SK-N-SH (cell line): Measurements from ENCODE around the gene RAB11FIP5. TPM values are rescaled to one million over a fixed set of nuclear protein-coding genes. Genes with fewer than 3 reads are reported as not detected.

Experiments
- CTCF ChIA-PET: fragments of 300-600, 350-600 bp; formaldehyde crosslinking; extraction: SDS; loops from one replicate; lab custom pipeline; 2021; lab: Yijun Ruan, JAX
- POLR2A ChIA-PET: fragments of 350-600 bp; sonication (Branson Sonifier 250); formaldehyde crosslinking; extraction: SDS; loops from one replicate; lab custom pipeline; 2020; ENCODE audit warnings: antibody characterized with exemption, inconsistent platforms; lab: Yijun Ruan, JAX
- DNase-seq: peaks from one replicate; pipeline ENCODE4 v3.0.0; 2012
- H2AFZ ChIP-seq: fragments of 200-600 bp; sonication (generic); 2 replicates; pipeline ENCODE4 v1.8.1; 2016; ENCODE audit warnings: antibody characterized with exemption, mild to moderate bottlenecking, low read depth
- H3F3A ChIP-seq: fragments of 200-600 bp; sonication (generic); replicated peaks from 2 replicates; pipeline ENCODE3; 2016; ENCODE audit warnings: antibody characterized with exemption, mild to moderate bottlenecking; ENCODE audit not compliant: insufficient read depth
- H3K27ac ChIP-seq, 2 experiments: fragments of 200-500 bp in 1 of 2; fragments of 200-600 bp in 1 of 2; sonication (Bioruptor generic) in 1 of 2; sonication (generic), shearing (Covaris generic) in 1 of 2; 2 replicates each; pipeline versions ENCODE4 v1.5.1 to v1.6.1; 2014 to 2016; ENCODE audit warnings: low read depth in 2 of 2, inconsistent platforms in 1 of 2, low read length in 1 of 2, mild to moderate bottlenecking in 1 of 2, mixed read lengths in 1 of 2
- H3K27me3 ChIP-seq: fragments of 200-600 bp; sonication (generic), shearing (Covaris generic); 2 replicates; pipeline ENCODE4 v1.6.1; 2016; ENCODE audit warnings: mixed run types; ENCODE audit not compliant: insufficient read depth
- H3K36me3 ChIP-seq, 2 experiments: fragments of 200-500 bp in 1 of 2; fragments of 200-600 bp in 1 of 2; sonication (Bioruptor generic) in 1 of 2; sonication (generic) in 1 of 2; replicated peaks in 1 of 2; 2 replicates each; pipeline versions ENCODE3 to v1.5.1; 2014 to 2016; ENCODE audit warnings: low read length in 1 of 2, mild to moderate bottlenecking in 1 of 2; ENCODE audit not compliant: insufficient read depth in 2 of 2, control insufficient read depth in 1 of 2
- H3K4me1 ChIP-seq, 2 experiments: fragments of 200-500 bp in 1 of 2; fragments of 200-600 bp in 1 of 2; sonication (Bioruptor generic) in 1 of 2; sonication (generic), shearing (Covaris generic) in 1 of 2; 2 replicates each; pipeline versions ENCODE4 v1.5.1 to v1.6.1; 2014 to 2016; ENCODE audit warnings: low read depth in 1 of 2, low read length in 1 of 2, mixed run types in 1 of 2; ENCODE audit not compliant: insufficient read depth in 2 of 2, control insufficient read depth in 1 of 2
- H3K4me2 ChIP-seq: fragments of 200-600 bp; sonication (generic), shearing (Covaris generic); 2 replicates; pipeline ENCODE4 v1.6.1; 2017; ENCODE audit warnings: mixed run types
- H3K4me3 ChIP-seq, 2 experiments: fragments of 200-500 bp in 1 of 2; fragments of 200-600 bp in 1 of 2; sonication (Bioruptor generic) in 1 of 2; sonication (generic), shearing (Covaris generic) in 1 of 2; 2 replicates each; pipeline versions ENCODE4 v1.5.1 to v1.8.1; 2014 to 2016; ENCODE audit warnings: low read depth in 2 of 2, inconsistent platforms in 1 of 2, low read length in 1 of 2, mild to moderate bottlenecking in 1 of 2, mixed read lengths in 1 of 2, moderate library complexity in 1 of 2
- H3K79me2 ChIP-seq: fragments of 200-600 bp; sonication (generic); 2 replicates; pipeline ENCODE4 v1.8.1; 2017; ENCODE audit warnings: mild to moderate bottlenecking; ENCODE audit not compliant: insufficient read depth
- H3K9ac ChIP-seq: fragments of 200-600 bp; sonication (generic); 2 replicates; pipeline ENCODE4 v1.6.1; 2017; ENCODE audit warnings: mixed run types
- H3K9me2 ChIP-seq: fragments of 200-600 bp; sonication (generic); 2 replicates; pipeline ENCODE4 v1.6.1; 2017; ENCODE audit warnings: mixed run types
- H3K9me3 ChIP-seq: fragments of 200-600 bp; sonication (generic); 2 replicates; pipeline ENCODE4 v1.6.1; 2017; ENCODE audit warnings: mixed run types, mild to moderate bottlenecking, moderate library complexity
- H4K20me1 ChIP-seq: fragments of 200-600 bp; sonication (generic); 2 replicates; pipeline ENCODE4 v1.6.1; 2017; ENCODE audit warnings: mild to moderate bottlenecking, mixed run types; ENCODE audit not compliant: insufficient read depth
- CHD2 ChIP-seq: fragments of 150-350 bp; IDR thresholded peaks from 2 replicates; pipeline ENCODE4 v1.6.1; 2018; ENCODE audit warnings: low read length; ENCODE audit not compliant: partially characterized antibody
- ELF1 ChIP-seq: IDR thresholded peaks from 2 replicates; pipeline ENCODE4 v1.4.0; 2012
- EZH2phosphoT487 ChIP-seq: fragments of 200-600 bp; sonication (generic); IDR thresholded peaks from 2 replicates; pipeline ENCODE4 v1.6.1; 2017; ENCODE audit warnings: low read depth, mixed run types, mild to moderate bottlenecking, antibody characterized with exemption, moderate library complexity, borderline replicate concordance
- MAX ChIP-seq: IDR thresholded peaks from 2 replicates; pipeline ENCODE4 v1.4.0; 2012; ENCODE audit warnings: low read depth
- POLR2AphosphoS5 ChIP-seq: IDR thresholded peaks from 2 replicates; pipeline ENCODE4 v1.6.1; 2012; ENCODE audit warnings: low read depth, low read length
- RAD21 ChIP-seq: IDR thresholded peaks from 2 replicates; pipeline ENCODE4 v1.6.1; 2012; ENCODE audit warnings: mild to moderate bottlenecking, low read length
- RCOR1 ChIP-seq: fragments of 150-350 bp; IDR thresholded peaks from 2 replicates; pipeline ENCODE4 v1.6.1; 2017; ENCODE audit warnings: antibody characterized with exemption, low read length
- REST ChIP-seq: IDR thresholded peaks from 2 replicates; pipeline ENCODE4 v1.6.1; 2012; ENCODE audit warnings: mild to moderate bottlenecking, low read depth, low read length, moderate library complexity
- RFX5 ChIP-seq: IDR thresholded peaks from 2 replicates; pipeline ENCODE4 v1.6.1; 2012; ENCODE audit warnings: mild to moderate bottlenecking, improper control_type of control experiment, low read length
- RXRA ChIP-seq: IDR thresholded peaks from 2 replicates; pipeline ENCODE4 v1.4.0; 2012; ENCODE audit warnings: low read depth, mild to moderate bottlenecking, borderline replicate concordance
- SMC3 ChIP-seq: IDR thresholded peaks from 2 replicates; pipeline ENCODE4 v1.6.1; 2012; ENCODE audit warnings: low read depth, low read length, improper control_type of control experiment
- TAF1 ChIP-seq: IDR thresholded peaks from 2 replicates; pipeline ENCODE4 v1.6.1; 2012; ENCODE audit warnings: low read depth, mild to moderate bottlenecking, low read length, moderate library complexity, borderline replicate concordance
- TEAD4 ChIP-seq: IDR thresholded peaks from 2 replicates; pipeline ENCODE4 v1.4.0; 2012; ENCODE audit warnings: mild to moderate bottlenecking, borderline replicate concordance; ENCODE audit not compliant: insufficient read depth
- YY1 ChIP-seq: IDR thresholded peaks from 2 replicates; pipeline ENCODE4 v1.4.0; 2012; ENCODE audit warnings: low read depth, mild to moderate bottlenecking
- WGBS: methylation state at CpG from one replicate; pipeline ENCODE4 v1.1.6; 2017; ENCODE audit warnings: low lambda C conversion rate; 5-methylcytosine and 5-hydroxymethylcytosine counted together
- polyA plus RNA-seq, 3 experiments: library from polyadenylated mRNA; depleted of rRNA; stranded (reverse); fragments of >200 nt; gene quantifications; 2 replicates each; pipeline ENCODE4 v1.2.3, GENCODE V29; 2012
- TF ChIP-seq, protein P1 (sequence below): fragments of 150-350 bp; IDR thresholded peaks from 2 replicates; pipeline ENCODE4 v1.6.1; 2016; ENCODE audit warnings: mild to moderate bottlenecking, low read depth, low read length
- TF ChIP-seq, protein P2 (sequence below): IDR thresholded peaks from 2 replicates; pipeline ENCODE4 v1.4.0; 2012; ENCODE audit warnings: low read depth, borderline replicate concordance

The RAB11FIP5 gene
- polyA plus RNA-seq, 1 of the 3 experiments (the other 2 are of a cell fraction) = 17.1 TPM

DNA sequence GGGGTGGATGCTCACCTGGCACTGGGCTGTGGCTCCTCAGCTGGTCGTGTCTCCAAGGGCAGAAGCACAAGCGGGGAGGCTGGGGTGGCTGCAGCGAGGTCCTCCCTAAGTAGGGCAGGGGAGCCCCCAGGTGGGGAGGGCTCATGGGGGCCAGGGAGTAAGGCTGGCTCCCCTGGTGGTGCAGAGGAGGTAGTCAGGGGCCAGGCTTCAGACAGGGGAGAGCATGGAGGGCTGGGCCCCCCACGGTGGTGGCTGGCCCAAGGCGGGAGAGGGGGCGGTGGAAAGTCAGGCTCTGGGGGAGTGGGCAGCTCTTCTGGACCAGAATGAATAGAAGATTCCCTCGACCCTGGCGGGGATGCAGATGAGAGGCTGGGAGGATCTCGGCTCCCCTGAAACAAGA lies 33.1 kb downstream of the RAB11FIP5 start:
- POLR2A ChIA-PET = no interaction called here

More for the DNA sequence above, 33.1 kb downstream of the RAB11FIP5 start:
- peaks cover 47% of the 10 kb centered on the region for H4K20me1 ChIP-seq
- H3K27ac ChIP-seq = no peak overlapping the region
- WGBS = 83% methylated on average over 7 of the region's 9 CpGs
- CTCF ChIA-PET = interaction anchor here (0.9 to 21.6 kb wide), 6 partner anchors 9 to 192 kb away, joined by 3 to 267 read pairs (median 4); partner anchors contain the start of gene SPR
- H2AFZ ChIP-seq = no peak overlapping the region
- H3K9me3 ChIP-seq = no peaks in the 10 kb centered on the region
- no peaks in the 10 kb centered on the region for H3K9me2 ChIP-seq
- H3K9ac ChIP-seq = no peak overlapping the region
- no peak overlapping the region for H3K4me3 ChIP-seq
- TF ChIP-seq ELF1 = no peak
- TF ChIP-seq CHD2 = no peak
- no peak for TF ChIP-seq MAX
- TF ChIP-seq RXRA = no peak
- TF ChIP-seq RCOR1 = no peak
- TF ChIP-seq, protein P1, sequence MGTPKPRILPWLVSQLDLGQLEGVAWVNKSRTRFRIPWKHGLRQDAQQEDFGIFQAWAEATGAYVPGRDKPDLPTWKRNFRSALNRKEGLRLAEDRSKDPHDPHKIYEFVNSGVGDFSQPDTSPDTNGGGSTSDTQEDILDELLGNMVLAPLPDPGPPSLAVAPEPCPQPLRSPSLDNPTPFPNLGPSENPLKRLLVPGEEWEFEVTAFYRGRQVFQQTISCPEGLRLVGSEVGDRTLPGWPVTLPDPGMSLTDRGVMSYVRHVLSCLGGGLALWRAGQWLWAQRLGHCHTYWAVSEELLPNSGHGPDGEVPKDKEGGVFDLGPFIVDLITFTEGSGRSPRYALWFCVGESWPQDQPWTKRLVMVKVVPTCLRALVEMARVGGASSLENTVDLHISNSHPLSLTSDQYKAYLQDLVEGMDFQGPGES = no peak
- no peak for TF ChIP-seq TEAD4
- no peak for TF ChIP-seq POLR2AphosphoS5
- no peak for TF ChIP-seq EZH2phosphoT487
- TF ChIP-seq YY1 = no peak
- no peak for TF ChIP-seq RFX5
- no peak for TF ChIP-seq SMC3
- TF ChIP-seq RAD21 = no peak
- TF ChIP-seq TAF1 = no peak
- TF ChIP-seq REST = no peak
- TF ChIP-seq, protein P2, sequence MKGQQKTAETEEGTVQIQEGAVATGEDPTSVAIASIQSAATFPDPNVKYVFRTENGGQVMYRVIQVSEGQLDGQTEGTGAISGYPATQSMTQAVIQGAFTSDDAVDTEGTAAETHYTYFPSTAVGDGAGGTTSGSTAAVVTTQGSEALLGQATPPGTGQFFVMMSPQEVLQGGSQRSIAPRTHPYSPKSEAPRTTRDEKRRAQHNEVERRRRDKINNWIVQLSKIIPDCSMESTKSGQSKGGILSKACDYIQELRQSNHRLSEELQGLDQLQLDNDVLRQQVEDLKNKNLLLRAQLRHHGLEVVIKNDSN = no peak
- no peaks in the 10 kb centered on the region for H3F3A ChIP-seq
- no peak for DNase-seq
- no peaks in the 10 kb centered on the region for H3K4me1 ChIP-seq
- peaks cover 3 to 27% of the 10 kb centered on the region in 2 experiments for H3K36me3 ChIP-seq
- H3K4me2 ChIP-seq = no peak overlapping the region
- no peaks in the 10 kb centered on the region for H3K27me3 ChIP-seq
- H3K79me2 ChIP-seq = peaks cover 34% of the 10 kb centered on the region
